HepG2 (cell line): ENCODE measurements around the gene TBCD. TPM values are rescaled to one million over a fixed set of nuclear protein-coding genes. Genes with fewer than 3 reads are reported as not detected.

ENCODE experiments used
- AGO2 ChIP-seq: fragments of 200-400 bp; formaldehyde crosslinking; optimal IDR thresholded peaks from 2 replicates; pipeline ENCODE3; 2017; ENCODE audit warnings: mild to moderate bottlenecking, low read depth, low read length, moderate library complexity
- NPAS2 ChIP-seq: sonication (generic); formaldehyde crosslinking; IDR thresholded peaks from 2 replicates; pipeline ENCODE4 v1.8.0; 2022; ENCODE audit warnings: mild to moderate bottlenecking, missing genetic modification reagents, borderline replicate concordance
- POLR2AphosphoS5 ChIP-seq: IDR thresholded peaks from 2 replicates; pipeline ENCODE4 v1.6.1; 2012; ENCODE audit warnings: low read depth, low read length
- RARA ChIP-seq: IDR thresholded peaks from 2 replicates; pipeline ENCODE4 v1.6.1; 2016; ENCODE audit warnings: missing genetic modification reagents, missing compliant biosample characterization
- RBFOX2 ChIP-seq: fragments of 200-400 bp; formaldehyde crosslinking; IDR thresholded peaks from 2 replicates; pipeline ENCODE4 v1.6.1; 2017; ENCODE audit warnings: low read depth, mild to moderate bottlenecking, low read length
- TBX2 ChIP-seq: sonication (generic); formaldehyde crosslinking; IDR thresholded peaks from 2 replicates; pipeline ENCODE4 v1.5.0; 2020; ENCODE audit warnings: missing genetic modification reagents, mild to moderate bottlenecking, borderline replicate concordance
- ZNF274 ChIP-seq: sonication (generic); formaldehyde crosslinking; IDR thresholded peaks from 2 replicates; pipeline ENCODE4 v1.5.1; 2020; ENCODE audit warnings: mild to moderate bottlenecking, missing genetic modification reagents
- ZNF382 ChIP-seq: sonication (generic); formaldehyde crosslinking; IDR thresholded peaks from 2 replicates; pipeline ENCODE4 v1.5.0; 2020; ENCODE audit warnings: missing genetic modification reagents, mild to moderate bottlenecking, borderline replicate concordance
- polyA plus RNA-seq, 8 experiments: library from polyadenylated mRNA; depleted of rRNA in 3 of 8; stranded (reverse) in 7 of 8; unstranded in 1 of 8; fragments of >200 nt; fragmentation: Illumina TruSeq in 4 of 8; extraction: Trizol in 4 of 8; gene quantifications; 2 replicates each; pipeline versions ENCODE4 v1.2.1 to v1.2.3, GENCODE V29; 2011 to 2016; ENCODE audit warnings: low read depth in 4 of 8, missing spikeins in 1 of 8, mixed read lengths in 1 of 8; ENCODE audit not compliant: insufficient read depth in 1 of 8
- total RNA-seq, 5 experiments: library from RNA; depleted of rRNA; stranded (reverse); fragments of >200 nt; fragmentation: Illumina TruSeq; extraction: Trizol; gene quantifications; 2 replicates each; pipeline ENCODE4 v1.2.3, GENCODE V29; 2016; ENCODE audit warnings: low read depth in 1 of 5
- TF ChIP-seq, protein P1 (sequence below): sonication (generic); formaldehyde crosslinking; IDR thresholded peaks from 2 replicates; pipeline ENCODE4 v1.4.0; 2020; ENCODE audit warnings: missing genetic modification reagents
- TF ChIP-seq, protein P2 (sequence below): sonication (generic); formaldehyde crosslinking; IDR thresholded peaks from 2 replicates; pipeline ENCODE4 v1.4.0; 2020; ENCODE audit warnings: missing genetic modification reagents
- TF ChIP-seq, protein P3 (sequence below): sonication (generic); formaldehyde crosslinking; IDR thresholded peaks from 2 replicates; pipeline ENCODE4 v1.8.1; 2023; ENCODE audit warnings: mild to moderate bottlenecking, missing genetic modification reagents, borderline replicate concordance
- TF ChIP-seq, protein P4 (sequence below): IDR thresholded peaks from 2 replicates; pipeline ENCODE4 v1.6.1; 2016; ENCODE audit warnings: mild to moderate bottlenecking
- TF ChIP-seq, protein P5 (sequence below): sonication (generic); formaldehyde crosslinking; IDR thresholded peaks from 2 replicates; pipeline ENCODE4 v1.4.0; 2020; ENCODE audit warnings: mild to moderate bottlenecking, missing genetic modification reagents
- TF ChIP-seq, protein P6 (sequence below): sonication (generic); formaldehyde crosslinking; IDR thresholded peaks from 2 replicates; pipeline ENCODE4 v1.5.1; 2020; ENCODE audit warnings: mild to moderate bottlenecking, moderate library complexity, missing genetic modification reagents

The TBCD gene
- total and polyA plus RNA-seq, 2 of the 13 experiments (the other 11 are each of a cell fraction or from before 2014, with no cell fraction given), result 33.9 to 54.8 TPM

DNA sequence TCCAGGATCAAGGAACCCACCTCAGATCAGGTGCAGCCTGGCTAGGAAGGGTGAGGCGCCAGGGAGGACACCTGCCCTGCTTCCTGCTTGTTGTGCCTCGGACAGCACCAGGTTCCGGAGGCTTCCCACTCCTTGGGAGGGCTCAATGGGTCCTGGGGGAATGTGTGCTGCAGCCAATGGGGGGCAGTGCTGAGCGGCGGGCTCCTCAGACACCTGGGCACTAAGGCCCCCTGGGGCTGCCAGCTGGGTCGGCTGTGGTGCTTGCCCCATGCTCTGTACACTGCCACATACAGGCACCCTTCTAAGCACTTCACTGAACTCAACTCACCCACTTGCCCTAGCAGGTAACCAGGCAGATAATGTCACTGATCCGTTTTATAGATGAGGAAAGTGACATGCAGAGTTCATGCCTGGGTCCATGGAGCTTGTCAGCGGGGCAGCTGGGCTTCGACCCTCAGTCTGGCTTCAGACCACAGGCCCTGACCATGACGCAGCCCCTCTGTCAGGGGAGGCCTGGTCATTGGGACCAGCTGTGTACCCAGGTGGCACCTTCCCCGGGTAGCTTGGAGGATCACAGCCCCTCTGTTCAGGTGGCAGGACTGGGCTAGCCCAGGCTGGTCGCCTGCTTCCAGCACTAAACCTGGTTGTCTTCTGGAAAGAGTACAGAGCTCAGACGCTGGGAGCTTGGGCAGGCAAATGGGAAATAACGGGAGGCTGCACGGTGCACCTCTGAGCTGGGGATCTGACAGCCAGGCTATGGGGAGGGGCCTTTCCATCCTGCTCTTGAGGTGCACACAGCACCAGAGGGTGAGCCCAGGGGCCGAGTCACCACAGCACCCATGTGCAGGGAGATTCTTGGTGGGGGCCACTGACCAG lies 8.3 kb upstream of the TBCD start (continued):
- TF ChIP-seq, protein P1, sequence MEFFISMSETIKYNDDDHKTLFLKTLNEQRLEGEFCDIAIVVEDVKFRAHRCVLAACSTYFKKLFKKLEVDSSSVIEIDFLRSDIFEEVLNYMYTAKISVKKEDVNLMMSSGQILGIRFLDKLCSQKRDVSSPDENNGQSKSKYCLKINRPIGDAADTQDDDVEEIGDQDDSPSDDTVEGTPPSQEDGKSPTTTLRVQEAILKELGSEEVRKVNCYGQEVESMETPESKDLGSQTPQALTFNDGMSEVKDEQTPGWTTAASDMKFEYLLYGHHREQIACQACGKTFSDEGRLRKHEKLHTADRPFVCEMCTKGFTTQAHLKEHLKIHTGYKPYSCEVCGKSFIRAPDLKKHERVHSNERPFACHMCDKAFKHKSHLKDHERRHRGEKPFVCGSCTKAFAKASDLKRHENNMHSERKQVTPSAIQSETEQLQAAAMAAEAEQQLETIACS (CRISPR knock-in tag), result no peak
- peak; percentile 57 for TF ChIP-seq RBFOX2
- no peak for TF ChIP-seq NPAS2 (CRISPR knock-in tag)
- 0 out of 2 replicates have a peak, but pooled peaks have one; percentile 5 for TF ChIP-seq POLR2AphosphoS5
- TF ChIP-seq, protein P2, sequence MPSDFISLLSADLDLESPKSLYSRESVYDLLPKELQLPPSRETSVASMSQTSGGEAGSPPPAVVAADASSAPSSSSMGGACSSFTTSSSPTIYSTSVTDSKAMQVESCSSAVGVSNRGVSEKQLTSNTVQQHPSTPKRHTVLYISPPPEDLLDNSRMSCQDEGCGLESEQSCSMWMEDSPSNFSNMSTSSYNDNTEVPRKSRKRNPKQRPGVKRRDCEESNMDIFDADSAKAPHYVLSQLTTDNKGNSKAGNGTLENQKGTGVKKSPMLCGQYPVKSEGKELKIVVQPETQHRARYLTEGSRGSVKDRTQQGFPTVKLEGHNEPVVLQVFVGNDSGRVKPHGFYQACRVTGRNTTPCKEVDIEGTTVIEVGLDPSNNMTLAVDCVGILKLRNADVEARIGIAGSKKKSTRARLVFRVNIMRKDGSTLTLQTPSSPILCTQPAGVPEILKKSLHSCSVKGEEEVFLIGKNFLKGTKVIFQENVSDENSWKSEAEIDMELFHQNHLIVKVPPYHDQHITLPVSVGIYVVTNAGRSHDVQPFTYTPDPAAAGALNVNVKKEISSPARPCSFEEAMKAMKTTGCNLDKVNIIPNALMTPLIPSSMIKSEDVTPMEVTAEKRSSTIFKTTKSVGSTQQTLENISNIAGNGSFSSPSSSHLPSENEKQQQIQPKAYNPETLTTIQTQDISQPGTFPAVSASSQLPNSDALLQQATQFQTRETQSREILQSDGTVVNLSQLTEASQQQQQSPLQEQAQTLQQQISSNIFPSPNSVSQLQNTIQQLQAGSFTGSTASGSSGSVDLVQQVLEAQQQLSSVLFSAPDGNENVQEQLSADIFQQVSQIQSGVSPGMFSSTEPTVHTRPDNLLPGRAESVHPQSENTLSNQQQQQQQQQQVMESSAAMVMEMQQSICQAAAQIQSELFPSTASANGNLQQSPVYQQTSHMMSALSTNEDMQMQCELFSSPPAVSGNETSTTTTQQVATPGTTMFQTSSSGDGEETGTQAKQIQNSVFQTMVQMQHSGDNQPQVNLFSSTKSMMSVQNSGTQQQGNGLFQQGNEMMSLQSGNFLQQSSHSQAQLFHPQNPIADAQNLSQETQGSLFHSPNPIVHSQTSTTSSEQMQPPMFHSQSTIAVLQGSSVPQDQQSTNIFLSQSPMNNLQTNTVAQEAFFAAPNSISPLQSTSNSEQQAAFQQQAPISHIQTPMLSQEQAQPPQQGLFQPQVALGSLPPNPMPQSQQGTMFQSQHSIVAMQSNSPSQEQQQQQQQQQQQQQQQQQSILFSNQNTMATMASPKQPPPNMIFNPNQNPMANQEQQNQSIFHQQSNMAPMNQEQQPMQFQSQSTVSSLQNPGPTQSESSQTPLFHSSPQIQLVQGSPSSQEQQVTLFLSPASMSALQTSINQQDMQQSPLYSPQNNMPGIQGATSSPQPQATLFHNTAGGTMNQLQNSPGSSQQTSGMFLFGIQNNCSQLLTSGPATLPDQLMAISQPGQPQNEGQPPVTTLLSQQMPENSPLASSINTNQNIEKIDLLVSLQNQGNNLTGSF, result no peak
- TF ChIP-seq ZNF382 (CRISPR knock-in tag), result no peak
- TF ChIP-seq ZNF274 (CRISPR knock-in tag), result 0 out of 2 replicates have a peak, but pooled peaks have one; percentile 26
- 0 out of 2 replicates have a peak, but pooled peaks have one; percentile 13 for TF ChIP-seq TBX2 (CRISPR knock-in tag)
- TF ChIP-seq RARA (CRISPR knock-in tag), result no peak
- TF ChIP-seq, protein P3, sequence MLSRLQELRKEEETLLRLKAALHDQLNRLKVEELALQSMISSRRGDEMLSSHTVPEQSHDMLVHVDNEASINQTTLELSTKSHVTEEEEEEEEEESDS (CRISPR knock-in tag), result no peak
- TF ChIP-seq, protein P4, sequence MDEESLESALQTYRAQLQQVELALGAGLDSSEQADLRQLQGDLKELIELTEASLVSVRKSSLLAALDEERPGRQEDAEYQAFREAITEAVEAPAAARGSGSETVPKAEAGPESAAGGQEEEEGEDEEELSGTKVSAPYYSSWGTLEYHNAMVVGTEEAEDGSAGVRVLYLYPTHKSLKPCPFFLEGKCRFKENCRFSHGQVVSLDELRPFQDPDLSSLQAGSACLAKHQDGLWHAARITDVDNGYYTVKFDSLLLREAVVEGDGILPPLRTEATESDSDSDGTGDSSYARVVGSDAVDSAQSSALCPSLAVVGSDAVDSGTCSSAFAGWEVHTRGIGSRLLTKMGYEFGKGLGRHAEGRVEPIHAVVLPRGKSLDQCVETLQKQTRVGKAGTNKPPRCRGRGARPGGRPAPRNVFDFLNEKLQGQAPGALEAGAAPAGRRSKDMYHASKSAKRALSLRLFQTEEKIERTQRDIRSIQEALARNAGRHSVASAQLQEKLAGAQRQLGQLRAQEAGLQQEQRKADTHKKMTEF (CRISPR knock-in tag), result no peak
- TF ChIP-seq, protein P5, sequence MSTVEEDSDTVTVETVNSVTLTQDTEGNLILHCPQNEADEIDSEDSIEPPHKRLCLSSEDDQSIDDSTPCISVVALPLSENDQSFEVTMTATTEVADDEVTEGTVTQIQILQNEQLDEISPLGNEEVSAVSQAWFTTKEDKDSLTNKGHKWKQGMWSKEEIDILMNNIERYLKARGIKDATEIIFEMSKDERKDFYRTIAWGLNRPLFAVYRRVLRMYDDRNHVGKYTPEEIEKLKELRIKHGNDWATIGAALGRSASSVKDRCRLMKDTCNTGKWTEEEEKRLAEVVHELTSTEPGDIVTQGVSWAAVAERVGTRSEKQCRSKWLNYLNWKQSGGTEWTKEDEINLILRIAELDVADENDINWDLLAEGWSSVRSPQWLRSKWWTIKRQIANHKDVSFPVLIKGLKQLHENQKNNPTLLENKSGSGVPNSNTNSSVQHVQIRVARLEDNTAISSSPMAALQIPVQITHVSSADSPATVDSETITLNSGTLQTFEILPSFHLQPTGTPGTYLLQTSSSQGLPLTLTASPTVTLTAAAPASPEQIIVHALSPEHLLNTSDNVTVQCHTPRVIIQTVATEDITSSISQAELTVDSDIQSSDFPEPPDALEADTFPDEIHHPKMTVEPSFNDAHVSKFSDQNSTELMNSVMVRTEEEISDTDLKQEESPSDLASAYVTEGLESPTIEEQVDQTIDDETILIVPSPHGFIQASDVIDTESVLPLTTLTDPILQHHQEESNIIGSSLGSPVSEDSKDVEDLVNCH (CRISPR knock-in tag), result no peak
- TF ChIP-seq, protein P6, sequence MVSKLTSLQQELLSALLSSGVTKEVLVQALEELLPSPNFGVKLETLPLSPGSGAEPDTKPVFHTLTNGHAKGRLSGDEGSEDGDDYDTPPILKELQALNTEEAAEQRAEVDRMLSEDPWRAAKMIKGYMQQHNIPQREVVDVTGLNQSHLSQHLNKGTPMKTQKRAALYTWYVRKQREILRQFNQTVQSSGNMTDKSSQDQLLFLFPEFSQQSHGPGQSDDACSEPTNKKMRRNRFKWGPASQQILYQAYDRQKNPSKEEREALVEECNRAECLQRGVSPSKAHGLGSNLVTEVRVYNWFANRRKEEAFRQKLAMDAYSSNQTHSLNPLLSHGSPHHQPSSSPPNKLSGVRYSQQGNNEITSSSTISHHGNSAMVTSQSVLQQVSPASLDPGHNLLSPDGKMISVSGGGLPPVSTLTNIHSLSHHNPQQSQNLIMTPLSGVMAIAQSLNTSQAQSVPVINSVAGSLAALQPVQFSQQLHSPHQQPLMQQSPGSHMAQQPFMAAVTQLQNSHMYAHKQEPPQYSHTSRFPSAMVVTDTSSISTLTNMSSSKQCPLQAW (CRISPR knock-in tag), result 0 out of 2 replicates have a peak, but pooled peaks have one; percentile 16
- TF ChIP-seq AGO2, result peak; percentile 81
